ENCODE data around the gene PTCD3.

PTCD3 gene

DNA sequence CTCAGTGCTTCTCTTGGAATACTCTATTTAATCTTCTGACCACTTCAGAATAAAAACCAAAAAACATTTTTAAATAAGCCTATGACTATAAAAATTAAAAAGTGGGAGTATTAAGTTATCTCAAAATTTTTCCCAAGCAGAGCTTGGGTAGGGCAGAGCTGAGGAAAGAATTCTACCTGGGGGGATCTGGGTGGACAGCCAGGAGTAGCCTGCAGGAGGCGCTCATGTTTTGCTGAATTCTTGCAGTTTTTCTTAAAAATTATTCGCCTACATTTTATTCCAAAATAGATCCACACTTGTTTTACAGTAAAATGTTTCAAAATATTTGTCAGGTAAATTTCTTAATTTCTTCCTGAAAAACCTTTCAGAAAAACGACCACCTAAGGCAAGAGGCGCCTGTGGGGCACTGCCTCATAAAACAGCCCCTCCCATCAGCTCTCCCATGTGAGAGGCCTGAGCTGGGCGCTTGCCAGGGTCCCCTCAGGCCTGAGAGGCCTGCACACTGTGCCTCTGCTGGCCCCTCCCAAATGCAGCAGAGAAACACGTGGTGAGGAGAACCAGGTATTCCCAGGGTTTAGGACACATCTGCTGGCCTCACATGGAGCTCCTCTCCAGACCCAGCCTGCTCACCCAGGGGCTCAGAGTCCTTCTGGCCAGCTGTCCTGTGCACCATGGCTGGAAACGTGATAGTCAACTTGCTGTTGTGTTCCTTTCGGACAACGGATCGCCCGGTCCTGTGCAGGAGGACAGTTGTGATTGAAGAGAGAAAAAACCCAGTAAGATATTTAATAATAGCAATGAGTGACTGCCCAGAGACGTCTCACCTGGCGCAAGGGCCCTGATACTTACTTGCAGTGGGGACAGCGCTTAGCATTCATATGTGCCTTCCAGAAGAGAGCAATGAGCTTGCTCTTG lies 17.8 kb upstream of the PTCD3 start:
- no peak for DNase-seq

DNA sequence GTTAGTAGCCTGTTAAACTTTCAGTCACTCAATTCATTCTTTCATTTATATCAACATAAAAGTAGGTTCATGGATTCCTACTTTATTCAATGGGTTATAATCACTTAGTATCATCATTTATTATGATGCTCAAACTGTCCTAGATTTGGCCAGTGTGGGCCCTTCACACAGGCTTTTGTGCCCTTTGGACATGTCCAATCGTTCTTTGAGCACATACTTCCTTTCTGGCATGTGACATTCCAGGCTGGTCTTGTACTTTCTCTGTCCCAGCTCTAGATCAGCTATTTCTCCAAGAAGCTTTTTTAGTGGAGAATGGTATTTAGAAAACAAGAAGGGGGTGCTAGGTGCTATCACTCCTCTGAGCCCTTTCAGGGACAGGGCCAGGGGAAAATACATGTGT lies 11.8 kb upstream of the PTCD3 start:
- no peak for DNase-seq

GRCh38 chr2:86097114-86097896 lies 8.7 kb upstream of the PTCD3 start:
- DNase-seq: no peak

DNA sequence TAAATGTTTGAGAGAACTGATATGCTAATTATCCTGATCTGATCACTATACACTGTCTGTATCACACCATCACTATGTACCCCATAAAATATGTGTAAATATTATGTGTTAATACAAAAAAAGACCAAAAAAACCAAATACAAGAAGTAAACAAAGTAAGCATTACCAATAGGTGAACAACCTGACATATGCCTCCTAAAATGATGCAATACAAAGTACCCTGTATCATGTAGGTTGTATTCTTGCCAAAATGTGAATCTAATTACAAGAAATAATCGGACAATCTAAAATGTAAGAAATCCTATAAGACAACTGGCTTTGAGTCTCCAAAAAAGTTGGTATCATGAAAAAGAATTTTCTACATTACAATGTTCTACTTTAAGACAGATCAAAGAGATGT lies 8.1 kb upstream of the PTCD3 start:
- no peak for DNase-seq

- no peak for DNase-seq
Measured at GRCh38 chr2:86102157-86102556, 3.9 kb upstream of the PTCD3 start.

DNA sequence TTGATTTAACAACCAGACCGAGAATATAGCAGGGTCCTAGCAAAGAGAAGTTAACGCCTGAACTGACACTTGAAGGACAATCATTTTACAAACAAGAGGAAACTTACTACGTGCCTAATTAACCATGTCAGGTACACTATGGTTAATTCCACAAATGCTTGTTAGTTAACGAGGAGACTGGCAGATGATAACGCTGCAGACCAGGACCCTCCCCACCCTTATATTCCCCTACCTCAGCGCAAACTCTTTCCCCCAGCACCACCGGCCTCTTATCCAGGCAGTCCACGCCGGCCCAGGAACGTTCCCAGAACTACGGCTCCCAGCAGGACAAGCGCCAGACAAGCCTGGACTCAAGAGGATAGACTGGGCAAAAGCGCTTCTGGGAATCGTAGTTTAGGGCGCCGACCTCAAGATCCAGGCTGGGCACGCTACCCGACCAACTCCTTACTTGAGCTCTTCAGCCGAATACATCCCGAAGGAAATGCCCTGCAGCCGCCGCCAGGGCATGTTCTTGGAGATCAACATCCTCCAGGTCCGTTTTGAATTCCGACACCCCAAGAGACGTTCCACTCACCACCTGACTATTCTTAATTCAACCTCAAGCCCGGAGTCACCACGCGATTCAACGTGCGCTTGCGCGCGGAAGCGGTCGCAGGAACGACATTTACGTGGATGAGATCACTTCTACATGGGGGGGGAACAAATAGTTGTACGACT lies 625 bp upstream of the PTCD3 start, which contains the start of gene POLR1A:
TSS of gene POLR1A (minus strand) at position 635 of the 717 bp plus-strand sequence. CDS start at position 525, 110 bp downstream.
- peak; percentile 97 for DNase-seq

GRCh38 chr2:86107031-86107430 lies 996 bp downstream of the PTCD3 start:
- no peak for DNase-seq

- no peak for DNase-seq
Measured at GRCh38 chr2:86118130-86118529, 12.1 kb downstream of the PTCD3 start.

GRCh38 chr2:86123328-86123925 lies 17.4 kb downstream of the PTCD3 start:
- no peak for DNase-seq

- no peak for DNase-seq
Measured at GRCh38 chr2:86124683-86125082, 18.6 kb downstream of the PTCD3 start.

GRCh38 chr2:86134709-86135108 lies 28.7 kb downstream of the PTCD3 start:
- DNase-seq: no peak

DNA sequence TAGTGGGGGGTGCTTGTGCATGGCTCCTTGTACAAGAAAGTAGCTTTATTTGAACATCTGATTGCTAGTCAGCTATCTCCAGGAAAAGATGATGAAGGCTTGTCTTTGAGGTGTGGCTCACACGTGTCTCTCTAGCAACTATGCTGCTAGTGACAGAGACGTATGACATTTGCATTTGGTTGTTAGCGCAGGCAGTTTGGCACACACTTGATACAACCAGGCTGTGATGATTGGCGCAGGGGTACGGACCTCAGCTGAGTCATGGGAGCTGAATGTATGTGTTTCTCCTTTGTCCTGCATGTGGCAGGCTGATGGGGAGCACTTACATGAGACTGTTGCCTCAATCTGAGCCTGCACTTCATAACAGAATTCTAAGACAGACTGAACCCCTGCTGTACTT lies 29.6 kb downstream of the PTCD3 start:
- DNase-seq: no peak

- DNase-seq: no peak
Measured at GRCh38 chr2:86136141-86136540, 30.1 kb downstream of the PTCD3 start.

DNA sequence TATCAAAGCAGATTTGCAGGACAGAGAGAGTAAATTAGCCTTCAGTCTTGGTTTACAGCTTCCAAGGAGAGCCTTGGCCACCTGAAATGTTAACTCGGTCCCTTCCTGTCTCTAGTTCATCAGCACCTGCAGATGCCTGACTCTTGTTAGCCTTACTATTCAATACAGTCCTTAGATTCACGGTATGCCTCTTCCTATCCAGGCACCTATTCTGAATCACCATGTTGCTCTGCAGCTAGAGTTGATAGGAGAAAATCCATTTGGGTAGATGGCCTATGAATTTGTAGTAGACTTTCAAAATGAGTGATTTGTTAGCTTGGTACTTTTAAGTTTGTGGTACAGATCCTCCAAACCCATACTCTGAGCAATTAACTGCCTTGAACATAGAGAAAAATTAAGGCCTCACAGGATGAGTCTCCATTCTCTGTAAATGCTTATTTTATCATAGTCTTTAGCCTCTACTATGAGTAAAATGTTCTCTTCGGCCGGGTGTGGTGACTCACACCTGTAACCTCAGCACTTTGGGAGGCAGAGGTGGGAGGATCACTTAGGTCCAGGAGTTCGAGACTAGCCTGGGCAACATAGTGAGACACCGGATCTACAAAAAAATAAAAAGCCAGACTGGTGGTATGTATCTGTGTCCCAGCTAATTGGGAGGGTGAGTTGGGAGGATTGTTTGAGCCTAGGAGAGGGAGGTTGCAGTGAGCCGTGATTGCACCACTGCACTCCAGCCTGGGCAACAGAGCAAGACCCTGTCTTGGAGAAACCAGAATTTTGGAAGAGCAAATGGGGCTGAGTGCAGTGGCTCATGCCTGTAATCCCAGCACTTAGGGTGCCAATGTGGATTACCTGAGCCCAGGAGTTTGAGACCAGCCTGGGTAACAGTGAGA lies 32.9 kb downstream of the PTCD3 start:
- no peak for DNase-seq

- no peak for DNase-seq
Measured at GRCh38 chr2:86139981-86140380, 33.9 kb downstream of the PTCD3 start.

GRCh38 chr2:86140969-86141392 lies 34.9 kb downstream of the PTCD3 start:
- no peak for DNase-seq

GRCh38 chr2:86142436-86143257 lies 36.6 kb downstream of the PTCD3 start:
- DNase-seq: no peak

- DNase-seq: no peak
Measured at GRCh38 chr2:86143307-86143706, 37.3 kb downstream of the PTCD3 start.

- DNase-seq: no peak
Measured at GRCh38 chr2:86143926-86144685, 38.1 kb downstream of the PTCD3 start.

- DNase-seq: no peak
Measured at GRCh38 chr2:86147793-86148192, 41.8 kb downstream of the PTCD3 start.
